NCI-H748 treated with DMSO at 0.1 percent for 48 hours (cell line): Measurements from ENCODE around the gene CSNK1A1L.

Experiments used
- DNase-seq: peaks from one replicate; lab custom pipeline; 2025; lab: John Stamatoyannopoulos, UW

Gene CSNK1A1L

DNA sequence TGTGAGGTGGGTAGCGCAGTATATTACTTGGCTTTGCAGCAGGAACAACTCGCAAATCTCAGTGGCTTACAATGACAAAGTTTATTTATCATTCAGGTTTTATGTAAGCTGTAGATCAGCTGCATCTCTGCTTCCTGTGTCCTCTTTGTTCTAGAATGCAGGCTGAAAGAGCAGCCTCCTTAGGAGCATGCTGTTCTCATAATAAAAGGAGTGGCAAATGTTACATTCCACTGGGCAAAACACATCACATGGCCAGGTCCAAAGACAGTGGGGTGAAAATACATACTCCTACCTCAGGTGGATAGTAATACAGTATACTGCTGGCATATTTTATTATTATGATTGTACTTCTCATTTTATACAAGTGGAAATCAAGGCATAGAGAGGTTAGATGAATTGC, 1.2 kb upstream of the CSNK1A1L start:
- no peak for DNase-seq

DNA sequence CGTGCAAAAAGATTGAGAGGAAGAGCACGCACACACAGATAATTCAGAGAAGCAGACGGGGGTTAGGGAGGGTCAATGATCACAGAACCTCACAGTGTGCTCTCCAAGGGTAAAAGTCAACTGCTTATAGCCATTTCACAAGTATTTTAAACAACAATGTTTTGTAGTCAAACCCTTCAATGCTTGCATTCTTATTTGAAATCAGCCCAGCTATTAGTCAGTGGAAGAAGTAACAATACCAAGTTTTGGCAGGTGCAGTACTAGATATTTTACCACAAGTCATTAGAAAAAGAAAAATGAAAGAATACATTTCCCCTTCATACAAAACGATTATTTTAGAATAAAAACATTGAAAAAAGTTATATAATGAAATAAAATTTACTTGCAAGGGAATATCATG, 2.6 kb downstream of the CSNK1A1L start:
- no peak for DNase-seq

DNA sequence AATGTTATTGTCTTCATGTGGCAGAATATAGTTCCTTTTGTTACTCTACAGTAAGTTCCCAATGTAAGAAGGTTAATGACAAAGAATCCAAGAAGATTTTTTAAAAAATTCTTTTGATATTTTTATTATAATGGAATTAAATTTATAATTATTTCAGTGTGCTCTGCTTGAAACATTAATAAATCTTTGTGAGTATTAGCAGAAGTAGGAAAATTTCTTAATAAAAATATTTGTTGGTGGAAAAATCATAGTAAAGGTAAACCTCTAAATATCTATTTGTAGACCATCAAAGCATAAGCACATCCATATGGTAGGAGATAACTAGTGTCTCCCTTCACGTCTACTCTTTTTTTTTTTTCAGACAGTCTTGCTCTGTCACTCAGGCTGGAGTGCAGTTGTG, 4.3 kb downstream of the CSNK1A1L start:
- no peak for DNase-seq

DNA sequence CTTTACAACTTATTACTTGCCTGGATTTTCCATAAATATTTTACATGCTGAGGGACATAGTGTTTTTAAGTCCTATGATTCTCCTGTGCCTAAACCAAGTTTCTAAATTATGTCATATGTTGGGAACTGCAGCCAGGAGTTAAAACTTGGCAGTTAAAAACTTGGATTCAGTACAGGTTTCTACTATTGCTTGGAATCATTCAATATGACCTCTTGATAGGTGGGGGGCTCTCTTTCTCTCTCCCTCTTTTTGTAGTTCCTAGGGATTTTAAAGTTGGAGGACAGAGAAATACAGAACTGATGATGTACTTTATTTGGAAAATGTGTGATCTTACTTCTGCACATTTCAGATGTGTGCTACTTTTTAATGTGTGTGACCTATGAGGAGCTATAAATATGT, 4.7 kb downstream of the CSNK1A1L start:
- DNase-seq, result no peak

DNA sequence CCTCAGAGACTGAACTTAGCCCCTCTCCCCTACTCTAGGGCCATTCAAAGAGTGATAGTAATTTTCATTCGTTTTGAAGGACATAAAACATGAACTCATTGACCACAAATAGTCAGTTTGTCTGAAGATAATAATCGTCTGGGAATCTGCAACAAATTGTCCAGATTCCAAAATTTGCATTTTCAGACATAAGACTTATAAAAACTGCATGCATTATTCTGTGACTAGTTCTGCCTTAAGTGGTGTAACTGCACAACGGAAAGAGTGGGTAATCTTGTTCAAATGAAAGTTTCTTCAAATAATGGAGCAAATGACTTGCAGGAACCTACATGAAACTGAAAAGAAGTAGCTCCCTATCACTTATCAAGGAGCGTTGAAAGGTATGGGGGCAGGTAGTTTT, 8.4 kb downstream of the CSNK1A1L start:
- DNase-seq, result no peak

DNA sequence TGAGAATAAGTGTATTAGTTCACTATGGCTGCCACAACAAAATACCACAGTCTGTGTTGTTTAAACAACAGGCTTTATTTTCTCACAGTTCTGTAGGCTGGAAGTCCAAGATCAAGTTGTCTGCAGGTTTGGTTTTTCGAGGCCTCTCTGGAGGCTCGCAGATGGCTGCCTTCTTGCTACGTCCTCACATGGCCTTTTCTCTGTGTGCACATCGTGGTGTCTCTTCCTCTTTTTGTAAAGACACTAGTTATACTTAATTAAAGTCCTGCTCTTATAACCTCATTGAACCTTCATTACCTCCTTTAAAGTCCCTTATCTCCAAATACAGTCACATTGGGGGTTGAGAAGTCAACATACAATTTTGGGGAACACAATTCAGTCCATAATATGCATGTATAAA, 10.6 kb downstream of the CSNK1A1L start:
- no peak for DNase-seq

DNA sequence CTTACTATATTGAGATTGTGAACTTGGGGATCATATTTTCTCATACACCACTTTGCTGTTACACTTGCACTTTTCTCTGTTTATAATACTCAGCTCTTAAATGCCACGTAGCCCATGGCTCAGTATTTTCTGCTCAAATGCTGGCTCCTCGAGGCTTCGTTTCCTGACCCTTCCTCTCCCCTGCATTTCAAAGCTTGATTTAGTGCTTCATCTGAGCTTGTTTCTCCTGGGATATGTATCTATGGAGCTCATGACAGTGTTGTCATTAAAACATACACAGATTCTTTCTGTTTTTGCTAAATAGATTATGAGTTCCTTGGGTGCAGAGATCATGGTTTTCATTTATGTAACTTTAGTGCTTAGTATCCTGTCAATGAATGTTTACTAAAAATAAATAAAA, 11.4 kb downstream of the CSNK1A1L start:
- DNase-seq, result no peak

DNA sequence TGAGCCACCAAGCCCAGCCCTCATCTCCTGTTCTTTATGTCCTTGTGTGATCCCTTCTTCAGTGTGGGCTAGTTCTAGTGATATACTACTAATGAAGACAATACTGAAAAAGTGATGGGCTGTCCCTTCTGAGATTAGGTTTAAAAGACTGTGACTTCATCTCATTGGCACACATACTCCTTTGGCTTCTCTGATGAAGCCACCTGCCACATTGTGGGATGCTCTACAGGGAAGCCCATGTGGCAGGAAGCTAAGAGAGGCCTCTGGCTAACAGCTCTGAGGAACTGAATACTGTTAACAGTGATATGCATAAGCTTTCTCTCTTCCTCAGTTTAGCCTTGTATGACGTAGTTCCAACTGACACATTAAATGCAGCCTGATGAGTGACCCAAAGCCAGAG, 13.6 kb downstream of the CSNK1A1L start:
- no peak for DNase-seq

DNA sequence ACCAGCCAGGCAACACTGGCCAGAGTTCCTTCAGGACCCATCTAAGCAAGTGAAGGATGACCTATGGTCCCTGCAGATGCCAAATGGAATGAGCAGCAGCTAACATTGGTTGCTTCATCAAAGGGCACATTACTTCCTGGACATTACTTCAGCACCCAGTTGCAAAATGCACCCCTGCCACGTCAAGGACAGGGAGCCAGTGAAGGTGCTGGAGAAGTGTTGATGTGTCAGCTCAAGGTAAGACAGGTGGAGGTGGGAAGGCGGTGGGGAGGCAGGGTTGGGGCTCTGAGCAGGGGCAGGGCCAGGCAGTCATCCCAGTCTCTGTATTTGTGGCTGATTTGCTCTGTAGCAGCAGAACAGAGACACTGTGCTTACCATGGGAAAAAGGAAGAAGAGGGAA, 14.6 kb downstream of the CSNK1A1L start:
- no peak for DNase-seq

DNA sequence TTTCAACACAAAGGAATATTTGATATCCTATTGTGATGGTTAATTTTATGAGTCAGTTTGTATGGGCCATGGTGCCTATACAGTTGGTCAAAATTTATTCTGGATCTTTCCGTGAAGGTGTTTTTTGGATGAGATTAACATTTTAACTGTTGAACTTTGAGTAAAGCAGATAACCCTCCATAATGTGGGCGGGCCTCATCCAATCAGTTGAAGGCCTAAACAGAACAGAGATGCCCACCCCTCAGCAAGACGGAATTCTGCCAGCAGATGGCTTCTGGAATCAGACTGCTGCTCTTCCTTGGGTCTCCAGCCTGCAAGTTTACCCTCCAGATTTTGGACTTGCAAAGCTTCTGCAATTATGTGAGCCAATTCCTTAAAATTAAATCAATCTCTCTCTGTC, 16.0 kb downstream of the CSNK1A1L start:
- no peak for DNase-seq

DNA sequence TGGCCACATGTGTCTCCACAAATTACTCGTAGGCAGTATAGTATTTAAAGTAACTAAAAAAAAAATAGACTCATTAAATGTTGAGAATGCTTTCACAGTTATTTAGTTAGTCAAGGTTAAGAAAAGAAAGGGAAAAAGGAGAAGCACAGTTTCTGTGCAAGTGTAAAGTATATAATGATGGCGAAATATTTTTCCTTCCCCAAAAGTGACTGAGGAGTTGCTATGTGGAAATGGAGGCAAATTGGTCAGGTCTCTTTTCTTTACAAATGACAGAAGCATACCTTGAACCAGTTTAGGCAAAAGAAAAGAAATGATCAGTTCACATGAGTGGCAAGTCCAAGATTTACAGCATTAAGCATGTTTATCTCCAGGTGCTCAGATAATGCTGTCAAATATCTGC, 18.0 kb downstream of the CSNK1A1L start:
- DNase-seq, result no peak

DNA sequence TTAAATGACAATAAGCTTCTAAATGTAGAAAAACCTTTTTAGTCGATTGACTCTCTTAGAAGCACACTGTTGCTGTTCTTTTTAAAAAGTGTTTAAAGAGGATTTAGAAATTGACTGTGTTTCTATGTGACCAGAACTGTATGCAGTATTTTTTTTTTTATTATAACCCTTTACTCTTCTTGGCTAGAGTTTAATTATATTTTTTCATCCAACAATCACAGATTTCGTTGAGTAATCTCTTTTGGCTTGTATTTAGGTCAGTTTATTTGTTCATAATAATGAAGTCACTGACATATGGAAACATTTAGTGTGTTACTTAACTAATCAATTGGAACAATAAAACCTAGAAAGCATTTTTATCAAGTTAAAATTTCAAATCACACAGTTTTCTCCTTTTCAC, 19.9 kb downstream of the CSNK1A1L start:
- no peak for DNase-seq

DNA sequence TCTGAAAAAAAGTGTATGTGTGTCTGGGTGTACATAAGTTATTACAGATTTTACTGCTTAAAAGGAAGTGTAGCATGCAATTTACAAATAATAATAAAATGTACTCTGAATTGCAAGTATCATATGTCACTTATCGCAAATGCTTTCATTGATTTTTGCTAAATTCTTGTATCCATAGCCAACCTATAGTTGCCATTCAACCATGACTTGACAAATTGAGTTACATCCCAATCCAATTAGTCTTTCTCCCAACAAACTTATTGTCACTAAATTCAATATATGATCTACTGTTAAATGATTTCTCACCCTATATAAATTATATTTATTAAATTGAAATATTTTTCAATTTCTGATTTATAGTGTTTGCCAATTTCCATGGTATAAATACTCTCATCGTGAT, 28.6 kb downstream of the CSNK1A1L start:
- DNase-seq, result no peak

DNA sequence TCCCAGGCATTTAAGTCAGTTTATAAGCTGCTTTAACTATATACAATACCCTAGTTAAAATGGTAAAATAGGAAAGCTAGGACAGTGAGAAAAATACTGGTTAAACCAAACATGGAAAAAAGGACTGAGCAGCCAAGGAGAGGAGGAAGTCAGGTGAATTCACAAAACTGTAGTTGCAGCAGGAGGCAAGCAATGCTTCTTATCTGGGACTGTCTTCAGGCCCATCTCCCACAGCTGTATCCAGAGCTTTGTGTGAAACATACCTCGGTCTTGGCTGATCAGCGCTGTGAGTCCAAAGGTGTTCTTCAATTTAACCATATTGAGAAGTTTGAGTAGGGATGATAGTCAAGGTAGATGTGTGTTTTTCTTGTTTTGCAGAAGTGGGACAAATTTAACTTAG, 30.3 kb downstream of the CSNK1A1L start:
- no peak for DNase-seq

DNA sequence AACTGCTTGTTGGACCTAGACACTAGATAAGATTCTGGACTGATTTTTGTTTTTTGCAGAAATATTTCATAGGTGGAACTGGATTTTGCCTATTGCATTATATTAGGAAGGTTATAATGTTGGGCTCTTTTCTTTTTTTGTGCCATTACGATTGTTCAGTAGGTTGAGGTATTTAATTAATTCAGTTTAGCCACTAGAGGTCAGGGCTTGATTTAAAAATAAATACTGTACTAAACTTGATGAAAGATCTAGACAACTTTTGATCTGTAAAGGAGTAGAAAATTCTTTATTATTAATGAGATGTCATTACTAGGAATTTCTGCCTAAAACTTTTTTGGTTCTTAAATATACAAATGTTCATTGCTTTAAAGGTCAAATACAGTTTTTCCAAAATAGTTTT, 30.8 kb downstream of the CSNK1A1L start:
- DNase-seq, result peak; percentile 46

DNA sequence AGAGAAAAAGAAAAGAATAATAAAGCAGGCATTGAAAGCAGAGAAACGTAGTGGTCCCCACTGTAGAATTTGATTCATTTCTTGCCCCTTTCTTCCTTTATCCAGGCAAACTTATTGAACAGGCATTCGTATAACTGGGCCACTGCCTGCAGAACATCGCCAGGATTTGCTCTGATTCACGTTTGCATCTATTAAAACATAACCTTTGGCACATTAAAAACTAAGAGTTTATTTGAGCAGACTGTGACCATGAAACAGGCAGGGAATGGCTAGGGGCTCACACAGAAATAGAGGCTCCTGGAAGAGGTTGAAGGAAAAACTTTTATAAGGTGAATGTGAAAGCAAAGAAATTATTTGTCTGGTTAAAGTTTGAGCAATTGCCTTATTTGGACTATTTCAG, 33.4 kb downstream of the CSNK1A1L start:
- DNase-seq, result no peak

DNA sequence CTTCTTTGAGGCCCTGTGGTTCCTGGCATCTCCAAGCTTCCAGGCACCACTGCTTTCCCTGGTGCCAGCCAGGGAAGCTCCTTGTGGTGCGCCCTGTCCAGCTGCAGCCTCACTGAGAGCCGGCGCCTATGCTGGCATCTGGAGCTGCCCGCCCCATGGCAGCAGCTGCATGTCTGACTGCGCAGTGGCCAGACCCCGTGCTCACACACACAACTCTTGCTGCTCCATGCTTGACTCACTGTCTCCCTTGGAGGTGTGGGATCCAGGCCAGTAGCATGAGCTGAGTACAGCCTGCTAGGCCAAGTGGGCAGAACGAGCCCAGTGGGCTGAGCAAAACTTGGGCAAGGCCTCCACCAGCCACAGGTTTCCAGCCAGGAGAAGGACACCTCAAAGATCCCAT, 34.5 kb downstream of the CSNK1A1L start:
- no peak for DNase-seq

DNA sequence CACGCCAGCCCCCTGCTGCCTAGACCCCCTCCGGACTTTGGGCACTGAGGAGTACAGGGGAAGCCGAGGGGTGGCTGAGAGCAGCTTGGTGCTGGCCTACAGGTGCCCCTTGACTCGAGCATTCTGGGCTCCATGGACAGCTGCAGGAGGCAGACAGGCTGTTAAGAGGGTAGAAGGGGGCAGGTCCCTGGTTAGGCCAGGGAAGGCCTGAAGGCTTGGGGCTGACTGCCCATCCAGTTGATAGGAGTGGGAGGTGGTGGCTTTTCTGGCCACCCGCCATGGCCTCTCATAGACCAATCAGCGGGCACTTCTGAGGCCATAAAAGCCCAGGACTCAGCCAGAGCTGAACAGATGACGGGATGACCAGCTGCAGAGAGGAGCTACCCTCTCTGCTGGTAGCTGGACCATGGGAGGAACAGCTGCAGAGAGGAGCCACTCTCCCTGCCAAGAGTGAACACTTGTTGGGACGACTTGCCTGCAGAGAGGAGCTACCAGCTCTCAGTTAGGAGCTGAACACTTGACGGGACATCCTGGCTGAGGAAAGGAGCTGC, 35.2 kb downstream of the CSNK1A1L start:
- no peak for DNase-seq

DNA sequence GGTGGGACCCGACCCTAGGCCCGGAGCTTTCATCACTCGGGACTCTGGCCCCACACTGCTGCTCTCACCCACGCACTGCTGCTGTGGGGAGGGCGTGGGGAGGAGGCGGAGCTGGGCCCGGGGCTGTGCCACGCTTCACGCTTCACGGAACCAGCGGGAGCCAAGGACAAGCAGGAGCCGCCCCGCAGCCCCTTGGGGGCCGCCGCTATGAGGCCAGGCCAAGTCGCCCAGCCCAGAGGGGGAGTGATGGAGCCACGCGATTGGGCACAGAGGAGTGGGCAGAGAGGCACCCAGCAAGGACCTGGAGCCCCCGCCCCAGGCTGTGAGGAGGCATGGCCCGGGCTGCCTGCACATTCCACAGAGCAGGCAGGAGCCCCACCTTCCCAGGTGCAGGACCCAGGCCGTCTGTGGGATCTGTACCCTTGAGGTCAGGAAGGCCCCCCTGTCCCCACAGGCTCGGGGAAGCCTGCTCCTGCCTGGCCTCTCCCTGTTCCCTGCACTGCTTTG, 35.8 kb downstream of the CSNK1A1L start:
- DNase-seq, result no peak

DNA sequence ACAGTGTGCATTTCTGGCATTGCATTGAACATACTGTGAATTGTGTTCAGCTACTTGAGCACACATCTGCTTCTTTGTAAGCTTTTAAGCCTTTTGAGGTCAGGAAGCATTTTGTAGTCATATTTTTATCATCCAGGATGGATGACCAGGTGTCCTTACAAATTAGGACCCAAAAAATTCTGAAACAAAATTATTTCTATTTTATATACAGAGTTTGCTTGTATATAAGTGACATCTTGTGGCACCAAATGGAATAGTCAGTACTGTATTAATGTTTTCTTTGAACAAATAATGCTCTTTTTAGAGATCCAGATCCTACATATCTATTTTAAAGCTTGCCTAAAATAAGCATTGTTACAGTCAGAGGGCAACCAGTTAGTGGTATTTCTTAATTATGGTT, 36.5 kb downstream of the CSNK1A1L start:
- DNase-seq, result peak; percentile 6

DNA sequence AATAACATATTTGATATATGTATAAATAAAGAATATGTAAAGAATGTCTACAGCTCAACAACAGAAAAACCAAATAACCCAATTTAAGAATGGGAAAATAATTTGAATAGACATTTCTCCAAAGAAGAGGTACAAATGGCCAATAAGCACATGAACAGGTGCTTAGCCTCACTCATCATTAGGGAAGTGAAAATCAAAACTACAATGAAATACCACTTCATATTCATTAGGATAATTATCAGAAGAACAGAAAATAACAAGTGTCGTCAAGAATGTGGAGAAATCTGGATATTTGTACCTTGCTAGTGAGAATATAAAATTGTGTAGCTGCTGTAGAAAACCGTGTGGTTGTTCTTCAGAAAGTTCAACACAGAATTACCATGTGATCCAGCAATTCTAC, 37.6 kb downstream of the CSNK1A1L start:
- no peak for DNase-seq

DNA sequence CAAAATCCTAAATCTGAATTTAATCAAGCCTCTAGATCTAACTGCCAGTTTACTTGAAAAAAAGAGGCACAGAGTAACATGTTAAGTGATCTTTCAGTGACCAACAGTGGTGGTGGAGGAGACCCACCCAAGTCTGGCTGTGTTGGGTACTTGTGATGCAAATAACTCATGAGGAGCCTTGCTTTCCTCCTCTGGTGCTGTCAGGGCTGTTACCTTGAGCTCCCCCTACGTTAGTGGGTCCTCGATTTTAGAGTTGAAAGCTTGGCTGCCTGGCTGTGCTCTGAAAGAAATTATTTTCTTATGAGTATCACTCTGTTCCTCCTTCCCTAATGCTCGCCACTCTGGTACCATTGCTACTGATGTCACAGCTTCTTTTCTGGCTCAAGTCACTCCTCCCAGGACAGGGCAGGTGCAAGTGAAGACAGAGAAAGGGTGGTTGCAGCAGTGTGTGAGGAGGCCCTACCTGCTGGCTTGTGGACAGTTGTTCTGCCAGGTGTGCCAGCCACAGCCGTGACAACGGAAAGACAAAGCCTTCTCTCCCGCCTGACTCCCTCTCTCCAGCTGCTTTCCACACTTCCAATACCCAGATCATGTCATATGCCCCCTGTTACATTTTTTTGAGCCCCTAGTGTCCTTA, 39.5 kb downstream of the CSNK1A1L start:
- DNase-seq, result no peak

DNA sequence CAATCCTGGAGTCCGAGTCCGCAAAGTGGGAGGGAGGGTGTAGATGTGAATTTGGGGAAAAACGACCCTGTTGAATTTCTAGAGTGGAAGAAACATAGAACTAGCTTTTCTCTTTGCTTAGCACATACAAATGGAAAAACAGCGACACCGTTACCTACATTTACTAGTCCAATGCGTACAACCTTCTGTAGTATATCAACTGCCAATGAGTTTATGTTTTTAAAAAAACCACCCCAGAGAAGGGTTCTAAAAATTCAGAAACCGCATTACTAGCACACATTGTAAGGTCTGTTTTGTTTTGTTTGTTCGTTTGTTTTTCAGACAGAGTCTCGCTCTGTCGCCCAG, 45.6 kb downstream of the CSNK1A1L start:
- no peak for DNase-seq
